Activated T-helper 1 cell treated with Interleukin-2 at 50 U/mL for 16 hours (primary cell): ENCODE results near the gene C9orf152.

Experiments
- DNase-seq: peaks from one replicate; pipeline ENCODE4 v3.0.0-alpha.2; 2020; ENCODE audit warnings: low read depth

Gene C9orf152

GRCh38 chr9:110180511-110181434 is 27.2 kb downstream of the C9orf152 start:
- no peak for DNase-seq

GRCh38 chr9:110179734-110180133 is 28.2 kb downstream of the C9orf152 start:
- DNase-seq, result no peak

GRCh38 chr9:110178281-110178680 is 29.7 kb downstream of the C9orf152 start:
- no peak for DNase-seq

- no peak for DNase-seq
These were observed 32.5 kb downstream of the C9orf152 start for GRCh38 chr9:110175275-110175968.

- no peak for DNase-seq
These were observed 34.7 kb downstream of the C9orf152 start for GRCh38 chr9:110173322-110173642.

DNA sequence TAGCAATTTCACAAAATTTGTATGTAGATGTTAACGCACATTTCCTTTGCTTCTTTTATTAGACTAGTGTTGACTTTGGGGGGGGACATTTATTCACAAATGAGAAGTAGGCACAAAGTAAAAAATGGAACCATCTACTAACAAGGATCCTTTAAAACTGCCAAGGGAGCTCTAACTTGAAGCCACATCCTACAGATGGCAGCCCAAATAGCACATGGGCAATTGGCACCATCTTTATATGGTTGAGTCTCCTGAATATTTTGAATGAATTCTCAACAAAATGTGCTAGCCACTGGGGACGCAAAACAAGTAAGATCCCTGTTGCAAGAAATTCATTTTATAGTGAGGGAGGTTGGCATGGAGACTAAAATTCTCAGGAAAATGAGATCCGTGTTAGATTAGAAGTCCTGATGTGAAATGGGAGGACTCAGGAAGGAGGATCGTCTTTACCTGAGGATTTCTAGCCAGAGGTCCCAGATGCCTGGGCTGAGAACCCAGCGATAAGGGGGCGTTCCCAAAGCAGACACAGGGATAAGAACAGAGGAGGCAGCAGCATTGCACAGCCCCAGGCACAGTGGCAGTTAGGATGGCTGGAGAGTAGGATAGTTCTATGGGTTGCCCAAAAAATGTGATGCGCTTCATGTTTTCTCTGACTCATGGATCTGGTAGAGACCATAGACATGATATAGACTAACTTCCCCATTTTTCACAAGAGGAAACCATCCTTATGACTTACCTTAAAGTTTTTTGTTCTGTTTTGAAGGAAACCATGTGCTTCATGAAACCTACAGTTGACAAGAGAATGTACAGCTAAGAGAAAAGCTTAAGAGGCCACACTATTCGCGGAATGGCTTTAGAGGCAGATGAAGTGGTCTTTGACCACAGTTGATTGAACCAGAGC is 37.4 kb downstream of the C9orf152 start:
- DNase-seq, result no peak

GRCh38 chr9:110168486-110168885 is 39.5 kb downstream of the C9orf152 start:
- DNase-seq, result no peak

- DNase-seq, result no peak
These were observed 46.0 kb downstream of the C9orf152 start for GRCh38 chr9:110161940-110162339.

DNA sequence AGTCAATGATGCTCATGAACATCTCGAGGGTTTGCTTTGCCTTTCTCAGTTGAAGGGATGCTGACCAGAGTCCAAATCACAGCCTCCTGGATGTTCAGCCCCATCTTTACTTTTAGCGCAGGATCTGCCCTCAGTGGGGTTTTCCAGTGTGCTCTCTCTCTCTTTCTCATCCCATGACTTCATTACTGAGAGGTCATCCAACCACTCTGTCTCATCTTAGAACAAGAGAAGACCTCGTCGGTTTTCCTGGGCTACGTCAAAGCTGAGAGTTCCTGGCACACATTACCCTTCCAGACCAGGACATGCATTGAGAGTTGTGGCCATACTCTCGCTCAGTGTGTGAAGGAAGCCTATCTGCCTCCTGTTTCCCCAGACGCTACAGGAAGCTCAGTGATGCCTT is 47.3 kb downstream of the C9orf152 start:
- no peak for DNase-seq

DNA sequence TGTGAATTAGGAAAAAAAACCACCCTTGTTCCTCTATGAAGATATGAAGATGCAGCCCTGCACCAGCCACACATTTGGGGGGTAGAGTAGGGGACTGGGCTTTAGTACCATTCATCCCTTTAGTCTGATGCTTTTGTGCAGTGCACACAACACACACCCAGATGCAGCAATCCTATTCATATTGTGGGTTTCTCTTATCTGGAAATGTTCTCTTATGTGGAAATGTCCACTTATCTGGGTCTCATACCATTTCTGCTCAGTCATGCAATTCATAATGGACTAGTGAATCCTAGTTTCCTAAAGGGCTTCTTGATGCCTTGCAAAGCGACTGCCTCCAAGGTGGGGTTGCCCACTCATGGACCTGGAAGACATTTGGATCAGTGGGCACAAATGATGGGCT is 47.8 kb downstream of the C9orf152 start:
- no peak for DNase-seq

DNA sequence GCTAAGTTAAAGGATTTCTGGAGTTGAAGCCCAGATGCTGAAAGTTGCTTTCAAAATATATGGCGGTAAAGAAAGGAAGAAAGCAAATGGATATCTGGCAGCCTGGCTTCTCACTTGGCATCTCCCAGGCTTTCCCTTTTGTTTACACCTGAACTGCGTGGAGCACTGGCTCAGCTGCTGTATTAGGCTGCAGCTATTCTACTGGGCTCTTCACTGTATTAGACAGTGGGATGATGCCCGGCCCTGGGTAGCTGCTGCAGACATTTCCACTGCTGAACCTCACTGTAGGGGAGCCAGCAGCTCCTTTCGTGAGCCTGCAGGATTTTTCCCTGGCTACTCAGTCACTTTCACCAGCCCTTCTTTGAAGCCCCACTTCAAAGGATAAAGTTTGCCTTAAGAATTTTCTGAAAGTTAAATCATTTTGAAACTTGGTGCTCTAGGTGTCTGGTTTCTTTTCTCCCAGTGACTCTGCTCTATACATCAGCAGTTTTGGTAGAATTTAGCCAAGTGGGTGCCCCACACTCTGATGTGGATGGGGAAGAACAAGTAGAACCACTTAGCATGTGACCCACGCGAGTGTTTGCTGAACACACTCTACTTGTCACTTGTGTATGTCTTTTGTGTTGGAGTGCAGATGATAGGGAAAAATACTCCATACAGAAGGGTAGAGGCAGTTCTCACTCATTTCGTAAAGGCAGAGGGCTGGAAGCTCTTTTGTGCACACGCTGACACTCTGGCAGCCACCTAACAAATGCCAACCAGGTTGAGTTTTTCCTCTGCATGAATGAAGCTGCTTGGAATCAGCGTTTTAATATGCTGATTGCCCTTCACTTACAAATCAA is 49.9 kb downstream of the C9orf152 start:
- no peak for DNase-seq

DNA sequence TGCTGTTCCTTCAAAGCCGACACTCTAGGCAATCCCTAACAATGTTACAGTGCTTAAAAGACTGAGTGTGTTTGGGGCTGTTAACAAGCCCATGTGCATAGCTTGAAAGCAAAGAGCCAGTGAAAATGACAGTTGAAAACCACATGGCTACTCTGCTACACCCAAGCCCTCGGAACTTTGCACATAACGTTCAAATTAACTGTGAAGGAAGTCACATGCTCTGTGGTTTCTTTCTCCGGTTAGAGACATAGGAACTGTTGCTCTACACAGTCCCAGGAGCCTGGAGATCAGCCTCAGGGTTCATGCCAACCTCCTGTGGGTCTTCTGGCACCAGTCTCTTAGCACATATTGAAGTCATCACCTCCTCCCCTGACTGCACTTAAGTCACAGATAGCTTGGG is 51.1 kb downstream of the C9orf152 start:
- no peak for DNase-seq

- DNase-seq, result no peak
These were observed 51.5 kb downstream of the C9orf152 start for GRCh38 chr9:110156416-110156815.

- DNase-seq, result no peak
These were observed 52.2 kb downstream of the C9orf152 start for GRCh38 chr9:110155751-110156150.

DNA sequence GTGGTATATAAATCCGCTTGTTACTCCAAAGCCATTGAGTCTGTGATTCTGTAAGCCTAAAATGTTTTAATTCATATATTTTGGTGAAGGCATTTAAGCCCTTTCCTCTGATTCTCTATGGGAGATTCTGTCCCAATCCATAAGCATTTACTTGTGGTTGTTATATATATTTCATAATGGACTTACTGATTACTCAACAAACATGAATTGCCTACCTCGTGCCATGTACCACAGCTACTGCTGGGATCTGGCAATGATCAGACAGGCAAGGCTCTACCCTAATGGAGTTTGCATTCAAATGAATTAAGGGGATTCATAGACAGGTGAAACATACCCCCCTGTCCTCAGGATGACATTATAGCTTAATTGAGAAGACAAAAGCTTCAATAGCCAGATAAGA is 54.5 kb downstream of the C9orf152 start:
- no peak for DNase-seq

DNA sequence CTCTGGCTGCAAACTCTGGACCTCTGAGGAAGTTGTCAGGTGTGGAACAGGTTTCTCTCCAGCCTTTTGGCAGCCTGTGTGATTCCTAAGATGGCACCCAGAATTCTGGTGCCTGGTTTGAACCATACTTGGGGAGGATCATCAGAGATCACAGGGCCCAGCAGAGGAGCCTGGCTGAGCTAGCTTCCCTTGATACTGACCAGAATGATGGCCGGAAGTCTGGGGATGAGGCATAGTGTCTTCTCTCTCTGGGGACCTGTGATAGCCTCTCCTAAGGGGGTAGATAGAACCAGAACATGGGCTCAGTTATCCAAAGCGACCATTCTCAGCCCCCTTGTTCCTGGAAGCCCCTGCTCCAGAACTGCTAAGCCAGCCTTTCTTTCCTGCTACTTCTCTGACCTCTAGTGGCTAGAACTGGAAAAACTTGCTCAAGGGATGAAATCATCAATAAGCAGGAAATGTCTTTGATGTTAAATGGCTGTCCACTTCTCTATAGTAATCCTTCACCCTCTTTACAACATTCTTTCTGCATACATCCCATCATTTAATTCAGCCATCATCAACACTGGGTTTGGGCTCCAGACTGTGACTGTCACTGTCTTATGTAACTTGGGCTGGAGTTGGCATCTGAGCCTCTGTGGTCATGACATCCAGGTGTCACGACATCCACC is 55.1 kb downstream of the C9orf152 start:
- no peak for DNase-seq
